Sigmoid colon (tissue), 7 donors: ENCODE data around the gene DOK6. TPM values are rescaled to one million over a fixed set of nuclear protein-coding genes. Genes with fewer than 3 reads are reported as not detected.
"Not testable (repeated sequence)": the region's sequence is repeated elsewhere in the genome, so short reads cannot be mapped to it uniquely, and the experiment has no call there.

Source experiments
- DNase-seq: peaks from one replicate; pipeline ENCODE4 v3.0.0-alpha.2; 2019
- H3K27ac ChIP-seq, 4 donors: fragments of 200-600 bp; sonication (generic); one replicate each; pipeline ENCODE4 v1.5.1; 2016 to 2019; ENCODE audit warnings: mild to moderate bottlenecking in 1 of 4
- H3K27me3 ChIP-seq, 3 donors: fragments of 200-600 bp; sonication (generic); one replicate each; pipeline ENCODE4 v1.5.1; 2019; ENCODE audit warnings: mild to moderate bottlenecking in 1 of 3
- H3K36me3 ChIP-seq, 4 donors: fragments of 200-600 bp; sonication (generic); one replicate each; pipeline ENCODE4 v1.5.1; 2016 to 2019
- H3K4me1 ChIP-seq, 4 donors: fragments of 200-600 bp; sonication (generic); one replicate each; pipeline ENCODE4 v1.5.1; 2017 to 2019
- H3K4me3 ChIP-seq, 4 donors: fragments of 200-600 bp; sonication (generic); one replicate each; pipeline ENCODE4 v1.5.1; 2017 to 2019; ENCODE audit warnings: mild to moderate bottlenecking in 2 of 4, moderate library complexity in 1 of 4
- H3K9me3 ChIP-seq, 4 donors: fragments of 200-600 bp in 3 of 4; sonication (generic) in 3 of 4; one replicate each; pipeline versions ENCODE4 v1.5.1 to v1.6.1; 2013 to 2019
- EP300 ChIP-seq, 4 donors: sonication (generic); formaldehyde crosslinking; IDR thresholded peaks; one replicate each; pipeline ENCODE4 v1.6.1; 2017; ENCODE audit warnings: antibody characterized with exemption in 4 of 4
- POLR2A ChIP-seq, 2 donors: fragments of 450-650 bp; IDR thresholded peaks; one replicate each; pipeline ENCODE4 v1.6.1; 2016; ENCODE audit warnings: antibody characterized with exemption in 2 of 2, mild to moderate bottlenecking in 2 of 2, moderate library complexity in 2 of 2
- POLR2AphosphoS5 ChIP-seq, 4 donors: sonication (generic); formaldehyde crosslinking; IDR thresholded peaks; one replicate each; pipeline ENCODE4 v1.6.1; 2017; ENCODE audit warnings: antibody characterized with exemption in 4 of 4
- WGBS, 2 donors: extraction: QIAGEN DNeasy Blood & Tissue Kit; methylation state at CpG; one replicate each; pipeline ENCODE4 v1.1.7; 2013; 5-methylcytosine and 5-hydroxymethylcytosine counted together
- intact Hi-C: fragments of 100-400 bp; cut with DNase I; formaldehyde crosslinking; loops from one replicate; pipeline ENCODE4 v1.15.1; 2023
- polyA plus RNA-seq, 3 donors: library from polyadenylated mRNA; stranded (reverse); fragments of 200-250 nt; gene quantifications; one replicate each; pipeline ENCODE4 v1.2.3, GENCODE V29; 2013
- total RNA-seq, 4 donors: library from RNA; depleted of rRNA; stranded (reverse); fragments of >200 nt; gene quantifications; one replicate each; pipeline ENCODE4 v1.1.0, GENCODE V29; 2016
- TF ChIP-seq, protein P1 (sequence below), 4 experiments: fragments of 450-650 bp in 3 of 4; fragments of 200-600 bp in 1 of 4; IDR thresholded peaks; one replicate each; pipeline ENCODE4 v1.5.1; 2016 to 2019; ENCODE audit warnings: antibody characterized with exemption in 4 of 4, mild to moderate bottlenecking in 3 of 4, moderate library complexity in 2 of 4
- donor health status: healthy with polysubstance abuse.
- donor health status: Bipolar disorder and iron deficiency.
- donor health status: healthy.

DOK6 gene
- total and polyA plus RNA-seq, 7 donors: under 0.01 to 1.9 (median 0.95) TPM

GRCh38 chr18:69858897-69859296 lies 458.2 kb downstream of the DOK6 start:
- H3K36me3 ChIP-seq: no peaks in the 10 kb centered on the region
- no peak overlapping the region for H3K27ac ChIP-seq
- TF ChIP-seq POLR2AphosphoS5 (IDR thresholded peaks at IDR 0.05): no peak
- TF ChIP-seq, protein P1, sequence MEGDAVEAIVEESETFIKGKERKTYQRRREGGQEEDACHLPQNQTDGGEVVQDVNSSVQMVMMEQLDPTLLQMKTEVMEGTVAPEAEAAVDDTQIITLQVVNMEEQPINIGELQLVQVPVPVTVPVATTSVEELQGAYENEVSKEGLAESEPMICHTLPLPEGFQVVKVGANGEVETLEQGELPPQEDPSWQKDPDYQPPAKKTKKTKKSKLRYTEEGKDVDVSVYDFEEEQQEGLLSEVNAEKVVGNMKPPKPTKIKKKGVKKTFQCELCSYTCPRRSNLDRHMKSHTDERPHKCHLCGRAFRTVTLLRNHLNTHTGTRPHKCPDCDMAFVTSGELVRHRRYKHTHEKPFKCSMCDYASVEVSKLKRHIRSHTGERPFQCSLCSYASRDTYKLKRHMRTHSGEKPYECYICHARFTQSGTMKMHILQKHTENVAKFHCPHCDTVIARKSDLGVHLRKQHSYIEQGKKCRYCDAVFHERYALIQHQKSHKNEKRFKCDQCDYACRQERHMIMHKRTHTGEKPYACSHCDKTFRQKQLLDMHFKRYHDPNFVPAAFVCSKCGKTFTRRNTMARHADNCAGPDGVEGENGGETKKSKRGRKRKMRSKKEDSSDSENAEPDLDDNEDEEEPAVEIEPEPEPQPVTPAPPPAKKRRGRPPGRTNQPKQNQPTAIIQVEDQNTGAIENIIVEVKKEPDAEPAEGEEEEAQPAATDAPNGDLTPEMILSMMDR (IDR thresholded peaks at IDR 0.05): no peak
- TF ChIP-seq POLR2A (IDR thresholded peaks at IDR 0.05): no peak
- TF ChIP-seq EP300 (IDR thresholded peaks at IDR 0.05): no peak
- intact Hi-C loops: no loop called here
- no peak overlapping the region for H3K4me3 ChIP-seq
- no peaks in the 10 kb centered on the region for H3K9me3 ChIP-seq
- no peak for DNase-seq
- 25 to 73% methylated on average over 5 of the region's 5 CpGs for WGBS, 2 donors
- no peaks in the 10 kb centered on the region for H3K27me3 ChIP-seq
- no peaks in the 10 kb centered on the region for H3K4me1 ChIP-seq

DNA sequence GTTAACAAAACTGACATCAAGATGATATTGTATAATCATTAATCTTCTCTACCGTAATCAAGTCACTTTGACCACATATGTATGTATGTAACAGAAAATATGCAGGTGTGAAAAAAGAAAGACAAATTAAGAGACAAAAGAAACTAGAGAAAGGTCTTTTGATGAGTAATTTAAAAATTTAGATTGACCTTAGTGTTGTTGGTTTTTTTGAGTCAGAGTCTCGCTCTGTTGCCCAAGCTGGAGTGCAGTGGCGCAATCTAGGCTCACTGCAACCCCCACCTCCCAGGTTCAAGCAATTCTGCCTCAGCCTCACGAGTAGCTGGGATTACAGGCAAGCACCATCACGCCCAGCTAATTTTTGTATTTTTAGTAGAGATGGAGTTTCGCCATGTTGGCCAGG lies 464.1 kb downstream of the DOK6 start:
- 89% methylated on average over 6 of the region's 6 CpGs for WGBS, 2 donors
- H3K9me3 ChIP-seq, H3K4me1 ChIP-seq, H3K27me3 ChIP-seq, intact Hi-C loops, H3K4me3 ChIP-seq, H3K27ac ChIP-seq, H3K36me3 ChIP-seq, DNase-seq: not testable (repeated sequence)

DNA sequence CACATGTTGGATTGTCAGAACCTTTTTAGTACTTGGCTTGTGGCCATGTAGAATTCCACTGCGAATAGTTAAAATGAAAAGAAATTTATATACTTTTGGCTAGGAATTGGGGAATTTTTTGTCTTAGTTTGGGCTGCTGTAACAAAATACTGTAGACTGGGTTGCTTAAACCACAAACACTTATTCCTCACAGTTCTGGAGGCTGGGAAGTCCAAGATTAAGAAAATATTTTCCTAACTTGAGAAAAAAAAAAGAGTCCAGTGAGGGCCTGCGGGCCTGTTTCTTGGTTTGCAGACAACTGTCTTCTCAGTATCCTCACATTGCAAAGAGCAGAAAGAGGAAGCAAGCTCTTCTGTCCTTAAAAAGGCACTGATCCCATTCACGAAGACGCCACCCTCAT lies 465.1 kb downstream of the DOK6 start:
- no peak for DNase-seq
- 43 to 46% methylated on average over 4 of the region's 4 CpGs for WGBS, 2 donors

DNA sequence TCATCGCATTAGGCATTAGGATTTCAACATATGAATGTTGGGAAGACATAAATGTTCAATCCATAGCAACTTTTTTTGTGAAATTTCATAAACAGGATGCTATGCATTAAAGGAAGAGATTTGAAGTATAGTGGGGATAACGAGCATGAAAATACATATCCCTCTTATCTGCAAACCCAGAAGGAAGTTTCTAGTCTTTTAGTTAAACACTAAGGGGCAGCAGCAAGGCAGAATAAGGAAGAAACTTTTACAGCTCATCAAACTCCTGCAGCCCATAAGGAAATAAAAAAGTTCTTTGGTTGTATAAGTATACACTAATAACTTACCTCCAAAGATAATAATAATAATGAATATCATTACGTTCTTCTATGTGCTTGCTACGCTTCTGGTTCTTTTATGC lies 465.5 kb downstream of the DOK6 start:
- no peak overlapping the region for H3K27ac ChIP-seq
- no peak for TF ChIP-seq EP300 (IDR thresholded peaks at IDR 0.05)
- TF ChIP-seq, protein P1 (IDR thresholded peaks at IDR 0.05): no peak
- H3K36me3 ChIP-seq: no peaks in the 10 kb centered on the region
- no peaks in the 10 kb centered on the region for H3K27me3 ChIP-seq
- H3K4me3 ChIP-seq: no peak overlapping the region
- no peaks in the 10 kb centered on the region for H3K4me1 ChIP-seq
- H3K9me3 ChIP-seq: no peaks in the 10 kb centered on the region
- intact Hi-C loops: no loop called here
- DNase-seq: no peak
- WGBS, 2 donors: 52 to 76% methylated on average over 4 of the region's 4 CpGs

More for the DNA sequence above, 465.1 kb downstream of the DOK6 start:
- TF ChIP-seq POLR2A (IDR thresholded peaks at IDR 0.05): no peak
- TF ChIP-seq POLR2AphosphoS5 (IDR thresholded peaks at IDR 0.05): no peak
- TF ChIP-seq EP300 (IDR thresholded peaks at IDR 0.05): no peak
- TF ChIP-seq, protein P1 (IDR thresholded peaks at IDR 0.05): no peak
- H3K4me3 ChIP-seq: no peak overlapping the region
- H3K9me3 ChIP-seq: no peaks in the 10 kb centered on the region
- H3K27ac ChIP-seq: no peak overlapping the region
- intact Hi-C loops: no loop called here
- no peaks in the 10 kb centered on the region for H3K4me1 ChIP-seq
- no peaks in the 10 kb centered on the region for H3K27me3 ChIP-seq
- no peaks in the 10 kb centered on the region for H3K36me3 ChIP-seq

- Histone ChIP-seq H3K36me3 (no peaks in the 10 kb centered on the region), H3K9me3 (no peaks in the 10 kb centered on the region), H3K27me3 (no peaks in the 10 kb centered on the region), H3K4me1 (no peaks in the 10 kb centered on the region), H3K27ac (no peak overlapping the region), H3K4me3 (no peak overlapping the region)
- no peak for DNase-seq
- intact Hi-C loops: loop anchor here (1.0 kb wide), 1 partner anchor 10 kb away; no protein-coding TSS in a partner anchor
- no peak for TF ChIP-seq POLR2A (IDR thresholded peaks at IDR 0.05)
- no peak for TF ChIP-seq EP300 (IDR thresholded peaks at IDR 0.05)
- TF ChIP-seq POLR2AphosphoS5 (IDR thresholded peaks at IDR 0.05): no peak
- TF ChIP-seq, protein P1 (IDR thresholded peaks at IDR 0.05): no peak
- WGBS, 2 donors: 77 to 89% methylated on average over 4 of the region's 4 CpGs
Measured at GRCh38 chr18:69870736-69871135, 470.0 kb downstream of the DOK6 start.
